ENCODE results near the gene ZNFX1.
"Not testable (repeated sequence)": the region's sequence is repeated elsewhere in the genome, so short reads cannot be mapped to it uniquely, and the experiment has no call there.

The ZNFX1 gene

DNA sequence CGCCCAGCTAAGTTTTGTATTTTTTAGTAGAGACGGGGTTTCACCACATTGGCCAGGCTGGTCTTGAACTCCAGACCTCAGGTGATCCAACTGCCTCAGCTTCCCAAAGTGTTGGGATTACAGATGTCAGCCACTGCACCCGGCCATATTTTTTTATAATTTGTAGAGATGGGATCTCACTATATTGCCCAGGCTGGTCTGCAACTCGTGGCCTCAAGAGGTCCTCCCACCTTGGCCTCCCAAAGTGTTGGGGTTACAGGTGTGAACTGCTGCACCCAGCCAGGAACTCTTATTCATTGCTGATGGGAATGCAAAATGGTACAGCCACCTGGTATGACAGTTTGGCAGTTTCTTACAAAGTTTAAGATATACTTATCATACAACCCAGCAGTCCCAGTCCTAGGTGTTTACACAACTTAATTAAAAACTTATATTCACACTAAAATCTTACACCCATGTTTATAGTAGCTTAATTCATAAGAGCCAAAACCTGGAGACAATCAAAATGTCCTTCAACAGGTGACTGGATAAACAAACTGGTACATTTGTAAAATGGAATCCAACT, 78.0 kb downstream of the ZNFX1 start:
- DNase-seq = no peak

GRCh38 chr20:49192944-49193518, 84.8 kb downstream of the ZNFX1 start:
- DNase-seq = not testable (repeated sequence)

Measured in NCI-H510A treated with DMSO at 0.1 percent for 48 hours (cell line).